Body of pancreas (tissue), 4 donors: ENCODE data around the gene ISM2.

ENCODE experiments used
- POLR2A ChIP-seq, 3 donors: fragments of 450-650 bp; IDR thresholded peaks; one replicate each; pipeline ENCODE4 v1.6.1; 2016; ENCODE audit warnings: antibody characterized with exemption in 3 of 3, mild to moderate bottlenecking in 2 of 3
- TF ChIP-seq, protein P1 (sequence below), 7 experiments: fragments of 450-650 bp in 4 of 7; fragments of 200-600 bp in 3 of 7; sonication (generic) in 3 of 7; IDR thresholded peaks; one replicate each; pipeline ENCODE4 v1.5.1; 2016 to 2019; ENCODE audit warnings: antibody characterized with exemption in 7 of 7

DNA sequence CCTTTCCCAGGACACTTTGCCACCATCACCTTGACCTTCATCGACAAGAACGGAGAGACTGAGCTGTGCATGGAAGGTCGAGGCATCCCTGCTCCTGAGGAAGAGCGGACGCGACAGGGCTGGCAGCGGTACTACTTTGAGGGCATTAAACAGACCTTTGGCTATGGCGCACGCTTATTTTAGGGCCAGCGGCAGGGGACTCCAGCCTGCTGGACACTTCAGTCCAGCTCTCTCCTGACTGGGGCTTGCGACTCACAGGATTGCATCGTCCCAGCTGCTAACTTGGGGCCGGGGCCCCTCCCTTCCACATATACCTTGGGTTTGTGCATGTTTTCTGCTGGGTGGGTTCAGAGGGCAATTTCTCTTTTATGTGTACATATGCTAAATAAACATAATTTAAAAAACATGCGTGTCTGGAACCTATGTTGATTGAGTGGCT lies 29.5 kb downstream of the ISM2 start:
- TF ChIP-seq POLR2A (IDR thresholded peaks at IDR 0.05), result no peak
- TF ChIP-seq, protein P1, sequence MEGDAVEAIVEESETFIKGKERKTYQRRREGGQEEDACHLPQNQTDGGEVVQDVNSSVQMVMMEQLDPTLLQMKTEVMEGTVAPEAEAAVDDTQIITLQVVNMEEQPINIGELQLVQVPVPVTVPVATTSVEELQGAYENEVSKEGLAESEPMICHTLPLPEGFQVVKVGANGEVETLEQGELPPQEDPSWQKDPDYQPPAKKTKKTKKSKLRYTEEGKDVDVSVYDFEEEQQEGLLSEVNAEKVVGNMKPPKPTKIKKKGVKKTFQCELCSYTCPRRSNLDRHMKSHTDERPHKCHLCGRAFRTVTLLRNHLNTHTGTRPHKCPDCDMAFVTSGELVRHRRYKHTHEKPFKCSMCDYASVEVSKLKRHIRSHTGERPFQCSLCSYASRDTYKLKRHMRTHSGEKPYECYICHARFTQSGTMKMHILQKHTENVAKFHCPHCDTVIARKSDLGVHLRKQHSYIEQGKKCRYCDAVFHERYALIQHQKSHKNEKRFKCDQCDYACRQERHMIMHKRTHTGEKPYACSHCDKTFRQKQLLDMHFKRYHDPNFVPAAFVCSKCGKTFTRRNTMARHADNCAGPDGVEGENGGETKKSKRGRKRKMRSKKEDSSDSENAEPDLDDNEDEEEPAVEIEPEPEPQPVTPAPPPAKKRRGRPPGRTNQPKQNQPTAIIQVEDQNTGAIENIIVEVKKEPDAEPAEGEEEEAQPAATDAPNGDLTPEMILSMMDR (IDR thresholded peaks at IDR 0.05), result no peak
